Ovary (tissue), 3 donors: Measurements from ENCODE around the gene CTIF.

ENCODE experiments used
- EP300 ChIP-seq: sonication (generic); formaldehyde crosslinking; IDR thresholded peaks from one replicate; pipeline ENCODE4 v1.6.1; 2017; ENCODE audit warnings: antibody characterized with exemption
- POLR2A ChIP-seq: fragments of 450-650 bp; IDR thresholded peaks from one replicate; pipeline ENCODE4 v1.6.1; 2017; ENCODE audit warnings: antibody characterized with exemption, mild to moderate bottlenecking, moderate library complexity
- TF ChIP-seq, protein P1 (sequence below), 3 donors: fragments of 450-650 bp in 2 of 3; fragments of 200-600 bp in 1 of 3; IDR thresholded peaks; one replicate each; pipeline versions ENCODE4 v1.5.1 to v1.8.0; 2016 to 2022; ENCODE audit warnings: antibody characterized with exemption in 3 of 3, mild to moderate bottlenecking in 1 of 3
- donor health status: DM: no; HTN: no; CAD: no.

- TF ChIP-seq, protein P1, sequence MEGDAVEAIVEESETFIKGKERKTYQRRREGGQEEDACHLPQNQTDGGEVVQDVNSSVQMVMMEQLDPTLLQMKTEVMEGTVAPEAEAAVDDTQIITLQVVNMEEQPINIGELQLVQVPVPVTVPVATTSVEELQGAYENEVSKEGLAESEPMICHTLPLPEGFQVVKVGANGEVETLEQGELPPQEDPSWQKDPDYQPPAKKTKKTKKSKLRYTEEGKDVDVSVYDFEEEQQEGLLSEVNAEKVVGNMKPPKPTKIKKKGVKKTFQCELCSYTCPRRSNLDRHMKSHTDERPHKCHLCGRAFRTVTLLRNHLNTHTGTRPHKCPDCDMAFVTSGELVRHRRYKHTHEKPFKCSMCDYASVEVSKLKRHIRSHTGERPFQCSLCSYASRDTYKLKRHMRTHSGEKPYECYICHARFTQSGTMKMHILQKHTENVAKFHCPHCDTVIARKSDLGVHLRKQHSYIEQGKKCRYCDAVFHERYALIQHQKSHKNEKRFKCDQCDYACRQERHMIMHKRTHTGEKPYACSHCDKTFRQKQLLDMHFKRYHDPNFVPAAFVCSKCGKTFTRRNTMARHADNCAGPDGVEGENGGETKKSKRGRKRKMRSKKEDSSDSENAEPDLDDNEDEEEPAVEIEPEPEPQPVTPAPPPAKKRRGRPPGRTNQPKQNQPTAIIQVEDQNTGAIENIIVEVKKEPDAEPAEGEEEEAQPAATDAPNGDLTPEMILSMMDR (IDR thresholded peaks at IDR 0.05) = no peak
- TF ChIP-seq POLR2A (no peak), EP300 (no peak)
Observed at GRCh38 chr18:48702346-48703027, 163.7 kb downstream of the CTIF start.
